NCI-H2081 treated with DMSO at 0.1 percent for 48 hours (cell line): ENCODE data around the gene KDM4C.
"Not testable (repeated sequence)": the region's sequence is repeated elsewhere in the genome, so short reads cannot be mapped to it uniquely, and the experiment has no call there.

ENCODE experiments used
- DNase-seq: peaks from one replicate; lab custom pipeline; 2025; lab: John Stamatoyannopoulos, UW

The KDM4C gene

GRCh38 chr9:7171396-7172153, 413.8 kb downstream of the KDM4C start:
- no peak for DNase-seq

- no peak for DNase-seq
Measured at GRCh38 chr9:7172154-7173115, 414.7 kb downstream of the KDM4C start.

- no peak for DNase-seq
Measured at GRCh38 chr9:7173139-7173538, 415.4 kb downstream of the KDM4C start.

GRCh38 chr9:7174301-7174700, 416.5 kb downstream of the KDM4C start:
- no peak for DNase-seq

GRCh38 chr9:7174884-7175283, 417.1 kb downstream of the KDM4C start:
- no peak for DNase-seq

- no peak for DNase-seq
Measured at GRCh38 chr9:7176561-7176960, 418.8 kb downstream of the KDM4C start.

- DNase-seq = no peak
Measured at GRCh38 chr9:7177383-7177782, 419.6 kb downstream of the KDM4C start.

- DNase-seq = no peak
Measured at GRCh38 chr9:7178729-7179128, 421.0 kb downstream of the KDM4C start.

- DNase-seq = no peak
Measured at GRCh38 chr9:7180247-7180646, 422.5 kb downstream of the KDM4C start.

- not testable (repeated sequence) for DNase-seq
Measured at GRCh38 chr9:7183139-7183538, 425.4 kb downstream of the KDM4C start.

GRCh38 chr9:7185612-7186011, 427.8 kb downstream of the KDM4C start:
- DNase-seq = no peak

- no peak for DNase-seq
Measured at GRCh38 chr9:7186175-7186574, 428.4 kb downstream of the KDM4C start.

- DNase-seq = no peak
Measured at GRCh38 chr9:7192266-7192665, 434.5 kb downstream of the KDM4C start.

- DNase-seq = no peak
Measured at GRCh38 chr9:7195526-7195925, 437.8 kb downstream of the KDM4C start.

GRCh38 chr9:7196467-7196866, 438.7 kb downstream of the KDM4C start:
- no peak for DNase-seq

- DNase-seq = no peak
Measured at GRCh38 chr9:7201196-7201595, 443.4 kb downstream of the KDM4C start.

GRCh38 chr9:7205806-7206205, 448.0 kb downstream of the KDM4C start:
- DNase-seq = no peak

- no peak for DNase-seq
Measured at GRCh38 chr9:7206221-7206758, 448.5 kb downstream of the KDM4C start.

GRCh38 chr9:7209016-7209715, 451.4 kb downstream of the KDM4C start:
- DNase-seq = no peak

GRCh38 chr9:7209990-7210389, 452.2 kb downstream of the KDM4C start:
- no peak for DNase-seq

GRCh38 chr9:7210854-7211637, 453.3 kb downstream of the KDM4C start:
- no peak for DNase-seq
